Measurements from ENCODE around the gene FGFR2.

The FGFR2 gene

DNA sequence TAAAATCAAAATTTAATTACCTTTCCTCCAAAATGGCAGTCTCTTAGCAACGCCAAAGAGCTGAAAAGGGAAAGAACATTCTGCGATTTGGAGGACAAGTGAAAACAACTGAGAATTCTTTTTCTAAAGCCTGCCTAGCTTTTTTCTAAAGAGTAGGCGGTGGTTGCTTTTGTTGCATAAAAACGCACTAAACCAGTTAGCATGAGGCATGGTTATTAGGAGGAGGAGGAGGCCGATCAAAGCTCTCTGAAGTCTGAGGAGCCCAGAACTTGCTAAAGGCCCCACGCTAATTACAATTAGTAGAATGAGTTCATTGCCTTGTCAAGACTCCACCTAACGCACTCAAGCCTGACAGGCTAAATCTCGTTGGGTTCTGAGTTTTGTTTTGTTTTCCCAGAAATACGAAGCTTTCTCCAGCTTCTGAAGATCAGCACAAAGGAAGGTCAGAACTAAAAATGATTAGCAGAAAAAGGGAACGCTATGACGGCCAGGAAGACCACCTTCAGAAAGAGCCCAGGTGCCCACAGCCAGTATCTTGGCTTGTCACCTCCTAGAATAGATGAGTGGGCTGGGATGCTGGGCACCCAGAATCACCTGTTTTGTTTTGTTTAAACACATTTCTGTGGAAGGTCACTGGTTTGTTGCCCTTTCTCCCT, 72.0 kb downstream of the FGFR2 start:
- Histone ChIP-seq H3K27me3 (ENCODE audit: low read depth, low read length) (peaks cover 4% of the 10 kb centered on the region; the same call in 1 of the 2 replicates), H3K4me2 (ENCODE audit: low read length) (peak overlapping the region; percentile 63), H3K27ac (ENCODE audit: low read length) (no peak overlapping the region), H3K79me2 (ENCODE audit: low read length) (no peaks in the 10 kb centered on the region), H3K9me3 (ENCODE audit: insufficient read depth, low read length) (no peaks in the 10 kb centered on the region), H3K36me3 (replicated peaks; ENCODE audit: low read depth, low read length) (no peaks in the 10 kb centered on the region), H4K20me1 (ENCODE audit: insufficient read depth, low read length) (no peaks in the 10 kb centered on the region), H3K4me1 (ENCODE audit: low read length) (peaks cover 9% of the 10 kb centered on the region), H2AFZ (ENCODE audit: low read depth, low read length) (no peak overlapping the region), H3K4me3 (ENCODE audit: low read length) (no peak overlapping the region), H3K9ac (ENCODE audit: low read length) (no peak overlapping the region)
- TF ChIP-seq, protein P1, sequence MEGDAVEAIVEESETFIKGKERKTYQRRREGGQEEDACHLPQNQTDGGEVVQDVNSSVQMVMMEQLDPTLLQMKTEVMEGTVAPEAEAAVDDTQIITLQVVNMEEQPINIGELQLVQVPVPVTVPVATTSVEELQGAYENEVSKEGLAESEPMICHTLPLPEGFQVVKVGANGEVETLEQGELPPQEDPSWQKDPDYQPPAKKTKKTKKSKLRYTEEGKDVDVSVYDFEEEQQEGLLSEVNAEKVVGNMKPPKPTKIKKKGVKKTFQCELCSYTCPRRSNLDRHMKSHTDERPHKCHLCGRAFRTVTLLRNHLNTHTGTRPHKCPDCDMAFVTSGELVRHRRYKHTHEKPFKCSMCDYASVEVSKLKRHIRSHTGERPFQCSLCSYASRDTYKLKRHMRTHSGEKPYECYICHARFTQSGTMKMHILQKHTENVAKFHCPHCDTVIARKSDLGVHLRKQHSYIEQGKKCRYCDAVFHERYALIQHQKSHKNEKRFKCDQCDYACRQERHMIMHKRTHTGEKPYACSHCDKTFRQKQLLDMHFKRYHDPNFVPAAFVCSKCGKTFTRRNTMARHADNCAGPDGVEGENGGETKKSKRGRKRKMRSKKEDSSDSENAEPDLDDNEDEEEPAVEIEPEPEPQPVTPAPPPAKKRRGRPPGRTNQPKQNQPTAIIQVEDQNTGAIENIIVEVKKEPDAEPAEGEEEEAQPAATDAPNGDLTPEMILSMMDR (IDR thresholded peaks at IDR 0.05; ENCODE audit: low read depth, low read length), result no peak
- no peak for TF ChIP-seq EZH2phosphoT487 (IDR thresholded peaks at IDR 0.05; ENCODE audit: low read depth)

DNA sequence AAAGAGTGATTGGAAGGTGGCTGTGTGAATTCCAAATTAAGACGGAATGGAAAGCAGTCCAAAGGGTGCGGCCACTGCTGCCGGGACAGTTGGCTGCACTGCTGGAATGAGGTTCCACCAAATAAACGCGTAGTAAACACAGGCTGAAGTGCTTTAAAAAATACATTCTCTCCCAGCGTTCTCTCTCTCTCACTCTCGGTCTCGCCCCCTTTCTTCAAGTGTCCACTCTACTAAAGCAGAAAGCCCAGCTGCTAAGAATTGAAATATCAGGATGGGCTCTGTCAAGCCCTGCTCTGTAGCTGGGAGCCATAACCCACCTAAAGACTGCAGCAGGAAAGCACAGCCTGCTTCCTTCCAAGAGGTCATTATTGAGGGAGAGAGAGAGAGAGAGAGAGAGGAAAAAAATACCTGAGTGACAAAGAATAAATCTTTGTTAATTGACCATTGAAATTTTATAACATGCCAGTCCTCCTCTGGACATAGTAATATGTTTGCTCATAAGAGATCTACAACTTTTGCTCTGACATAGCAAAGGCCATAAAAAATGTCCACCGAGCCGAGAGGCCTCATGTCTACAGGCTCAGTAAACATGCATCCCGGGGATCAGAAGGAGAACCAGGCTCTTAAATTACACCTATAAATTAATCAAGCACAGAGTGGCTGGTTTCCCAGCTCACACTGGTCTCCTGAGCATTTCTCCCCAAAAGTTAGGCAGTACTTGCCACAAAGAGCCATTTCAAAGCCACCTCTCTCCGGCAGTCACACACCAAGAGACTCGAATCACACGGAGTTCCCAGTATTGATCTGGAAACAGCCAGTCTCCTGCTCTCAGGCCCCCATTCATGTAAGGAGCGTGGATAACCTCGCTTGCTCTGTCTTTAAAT, 72.8 kb downstream of the FGFR2 start:
- Histone ChIP-seq H3K4me1 (ENCODE audit: low read length) (peaks cover 9% of the 10 kb centered on the region), H3K9ac (ENCODE audit: low read length) (no peak overlapping the region), H3K36me3 (replicated peaks; ENCODE audit: low read depth, low read length) (no peaks in the 10 kb centered on the region), H3K4me3 (ENCODE audit: low read length) (no peak overlapping the region), H4K20me1 (ENCODE audit: insufficient read depth, low read length) (no peaks in the 10 kb centered on the region), H2AFZ (ENCODE audit: low read depth, low read length) (no peak overlapping the region), H3K27ac (ENCODE audit: low read length) (no peak overlapping the region), H3K79me2 (ENCODE audit: low read length) (no peaks in the 10 kb centered on the region), H3K4me2 (ENCODE audit: low read length) (no peak overlapping the region), H3K27me3 (ENCODE audit: low read depth, low read length) (peaks cover 9% of the 10 kb centered on the region; the same call in 1 of the 2 replicates), H3K9me3 (ENCODE audit: insufficient read depth, low read length) (no peaks in the 10 kb centered on the region)
- no peak for TF ChIP-seq EZH2phosphoT487 (IDR thresholded peaks at IDR 0.05; ENCODE audit: low read depth)
- TF ChIP-seq, protein P1 (IDR thresholded peaks at IDR 0.05; ENCODE audit: low read depth, low read length), result no peak

GRCh38 chr10:121524157-121524817, 74.0 kb downstream of the FGFR2 start:
- no peaks in the 10 kb centered on the region for H3K9me3 ChIP-seq (ENCODE audit: insufficient read depth, low read length)
- peaks cover 12% of the 10 kb centered on the region; the same call in 1 of the 2 replicates for H3K27me3 ChIP-seq (ENCODE audit: low read depth, low read length)
- H3K4me1 ChIP-seq (ENCODE audit: low read length), result peaks cover 9% of the 10 kb centered on the region
- no peak overlapping the region for H2AFZ ChIP-seq (ENCODE audit: low read depth, low read length)
- no peak overlapping the region for H3K27ac ChIP-seq (ENCODE audit: low read length)
- no peak overlapping the region for H3K9ac ChIP-seq (ENCODE audit: low read length)
- no peaks in the 10 kb centered on the region for H3K79me2 ChIP-seq (ENCODE audit: low read length)
- no peaks in the 10 kb centered on the region for H3K36me3 ChIP-seq (replicated peaks; ENCODE audit: low read depth, low read length)
- no peak overlapping the region for H3K4me2 ChIP-seq (ENCODE audit: low read length)
- no peak overlapping the region for H3K4me3 ChIP-seq (ENCODE audit: low read length)
- no peak for TF ChIP-seq EZH2phosphoT487 (IDR thresholded peaks at IDR 0.05; ENCODE audit: low read depth)
- TF ChIP-seq, protein P1 (IDR thresholded peaks at IDR 0.05; ENCODE audit: low read depth, low read length), result no peak
- H4K20me1 ChIP-seq (ENCODE audit: insufficient read depth, low read length), result no peaks in the 10 kb centered on the region

GRCh38 chr10:121522831-121523230, 75.4 kb downstream of the FGFR2 start:
- H3K9ac ChIP-seq (ENCODE audit: low read length), result no peak overlapping the region
- H3K27me3 ChIP-seq (ENCODE audit: low read depth, low read length), result peaks cover 12% of the 10 kb centered on the region; the same call in 1 of the 2 replicates
- H3K4me1 ChIP-seq (ENCODE audit: low read length), result peaks cover 9% of the 10 kb centered on the region
- no peaks in the 10 kb centered on the region for H3K79me2 ChIP-seq (ENCODE audit: low read length)
- H3K9me3 ChIP-seq (ENCODE audit: insufficient read depth, low read length), result no peaks in the 10 kb centered on the region
- no peak overlapping the region for H3K4me3 ChIP-seq (ENCODE audit: low read length)
- H4K20me1 ChIP-seq (ENCODE audit: insufficient read depth, low read length), result no peaks in the 10 kb centered on the region
- TF ChIP-seq, protein P1 (IDR thresholded peaks at IDR 0.05; ENCODE audit: low read depth, low read length), result no peak
- no peak for TF ChIP-seq EZH2phosphoT487 (IDR thresholded peaks at IDR 0.05; ENCODE audit: low read depth)
- no peak overlapping the region for H2AFZ ChIP-seq (ENCODE audit: low read depth, low read length)
- H3K27ac ChIP-seq (ENCODE audit: low read length), result no peak overlapping the region
- no peaks in the 10 kb centered on the region for H3K36me3 ChIP-seq (replicated peaks; ENCODE audit: low read depth, low read length)
- H3K4me2 ChIP-seq (ENCODE audit: low read length), result no peak overlapping the region

All from OCI-LY3 (cell line).